T-helper 17 cell (primary cell): ENCODE results near the gene GPR158. TPM values are rescaled to one million over a fixed set of nuclear protein-coding genes. Genes with fewer than 3 reads are reported as not detected.
A peak's percentile ranks its signal among the peaks of the same experiment; 100 is the strongest.
"Not testable (repeated sequence)": the region's sequence is repeated elsewhere in the genome, so short reads cannot be mapped to it uniquely, and the experiment has no call there.

Experiments used
- ATAC-seq: fragments of 150-1000 bp; cut with Tn5 transposase; 2 replicates; pipeline ENCODE4 v1.10.0; 2021; ENCODE audit warnings: mild to moderate bottlenecking, moderate library complexity
- DNase-seq, 3 donors: peaks; one replicate each; pipeline versions ENCODE4 v3.0.0 to v3.0.0-alpha.2; 2020 to 2021
- H3K9me3 ChIP-seq: one replicate; pipeline ENCODE4 v1.7.0; 2013; ENCODE audit warnings: low read length, mild to moderate bottlenecking; ENCODE audit not compliant: control insufficient read depth, poor library complexity, severe bottlenecking
- H3K27ac Mint-ChIP-seq: one replicate; pipeline ENCODE4 v1.8.0; 2022; ENCODE audit warnings: mild to moderate bottlenecking, moderate library complexity, mixed read lengths
- H3K27me3 Mint-ChIP-seq: one replicate; pipeline ENCODE4 v1.8.0; 2022; ENCODE audit warnings: mixed read lengths
- H3K36me3 Mint-ChIP-seq: one replicate; pipeline ENCODE4 v1.8.0; 2022; ENCODE audit warnings: low read depth, mixed read lengths
- H3K4me1 Mint-ChIP-seq: one replicate; pipeline ENCODE4 v1.8.0; 2022; ENCODE audit warnings: mild to moderate bottlenecking, mixed read lengths
- H3K4me3 Mint-ChIP-seq: one replicate; pipeline ENCODE4 v1.8.0; 2022; ENCODE audit warnings: mild to moderate bottlenecking, moderate library complexity, mixed read lengths
- total RNA-seq, 4 donors: library from RNA in 2 of 4; stranded (reverse) in 2 of 4; gene quantifications; one replicate each; pipeline ENCODE4 v1.2.3 and lab custom pipeline; 2022 to 2026

The GPR158 gene
- total RNA-seq (not detected), total RNA-seq (lab: John Stamatoyannopoulos, UW) (0 reads per million in 2 donors)

- peaks cover 26% of the 10 kb centered on the region for H3K27me3 Mint-ChIP-seq
- DNase-seq (peak in 1 of 3 donors; percentile 17), ATAC-seq (peak; percentile 62)
- H3K9me3 ChIP-seq, result no peaks in the 10 kb centered on the region
- no peak within 1 kb of the TSS for H3K27ac Mint-ChIP-seq
- H3K36me3 Mint-ChIP-seq, result no peaks in the 10 kb centered on the region
- H3K4me1 Mint-ChIP-seq, result no peaks in the 10 kb centered on the region
- H3K4me3 Mint-ChIP-seq, result peak within 1 kb of the TSS; percentile 61
Observed at GRCh38 chr10:25174461-25175230, at the start of gene GPR158. Gene GPR158 (plus strand): TSS chr10:25175001. CDS start chr10:25175421, 420 bp downstream.

DNA sequence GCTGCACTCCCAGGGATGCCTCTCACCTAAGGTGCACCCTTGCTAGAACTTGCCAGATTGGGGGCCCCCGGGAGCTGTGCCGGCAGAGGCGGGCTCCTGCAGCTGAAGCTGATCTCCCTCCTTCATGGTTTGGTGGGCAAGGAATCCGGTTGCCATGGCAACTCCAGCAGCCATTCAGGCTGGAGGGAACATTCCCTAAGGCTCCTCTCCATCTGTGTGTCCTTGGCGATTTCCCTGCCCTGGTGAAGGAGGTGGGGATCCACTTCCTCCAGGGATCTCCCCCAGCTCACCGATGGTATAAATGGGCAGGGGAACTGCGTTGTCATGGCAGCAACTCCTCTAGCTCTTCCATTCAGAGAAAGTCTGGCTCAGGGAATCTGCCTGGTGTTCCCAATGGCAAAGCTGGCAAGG is 49.6 kb upstream of the GPR158 start:
- ATAC-seq, result no peak
- H3K9me3 ChIP-seq, result no peaks in the 10 kb centered on the region
- Mint-ChIP-seq H3K36me3 (no peaks in the 10 kb centered on the region), H3K27me3 (peaks cover 16% of the 10 kb centered on the region), H3K4me3 (no peak overlapping the region), H3K4me1 (no peaks in the 10 kb centered on the region), H3K27ac (no peak overlapping the region)
- no peak for DNase-seq

DNA sequence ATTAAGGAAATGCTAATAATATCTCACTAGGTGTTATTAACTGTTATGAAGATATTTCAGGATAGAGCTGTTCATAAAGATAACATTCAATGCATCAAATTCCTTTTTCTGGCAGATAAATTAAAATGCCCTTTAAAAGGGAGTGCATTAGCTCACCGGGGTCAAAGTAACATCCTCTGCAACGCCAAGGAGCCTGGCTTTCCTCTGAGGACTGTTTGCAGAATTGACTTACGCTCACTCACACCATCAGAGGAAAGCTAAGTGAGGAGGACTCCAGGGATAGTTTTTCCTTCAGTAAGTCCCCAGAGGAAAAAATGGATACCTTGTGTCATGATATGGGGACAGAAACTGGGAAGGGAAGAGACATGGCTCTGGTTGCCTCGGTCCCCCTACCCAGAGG is 45.2 kb upstream of the GPR158 start:
- H3K9me3 ChIP-seq, result no peaks in the 10 kb centered on the region
- DNase-seq (no peak), ATAC-seq (no peak)
- Mint-ChIP-seq H3K4me1 (no peaks in the 10 kb centered on the region), H3K27me3 (peaks cover 16% of the 10 kb centered on the region), H3K36me3 (no peaks in the 10 kb centered on the region), H3K4me3 (no peak overlapping the region), H3K27ac (no peak overlapping the region)

DNA sequence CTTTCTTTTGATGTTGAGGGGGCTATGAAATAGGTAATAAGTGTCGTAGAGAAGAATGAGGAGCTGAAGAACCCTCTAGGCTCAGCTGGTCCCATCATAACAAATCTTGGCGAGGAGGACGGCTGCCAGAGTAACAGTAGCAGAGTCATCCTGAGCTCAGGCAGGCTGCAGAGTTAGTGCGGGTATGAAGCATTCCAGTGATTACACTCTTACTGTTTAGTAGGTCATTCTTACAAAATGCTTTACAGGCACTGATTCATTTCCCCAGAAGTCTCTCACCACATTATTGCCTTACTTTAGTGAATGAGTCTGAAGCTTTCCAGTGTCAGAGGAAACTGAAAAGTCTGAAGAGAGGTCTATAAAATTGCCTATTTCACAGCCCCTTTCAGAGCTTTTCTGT is 43.9 kb upstream of the GPR158 start:
- no peaks in the 10 kb centered on the region for H3K9me3 ChIP-seq
- Mint-ChIP-seq H3K4me3 (no peak overlapping the region), H3K27me3 (peaks cover 16% of the 10 kb centered on the region), H3K27ac (no peak overlapping the region), H3K36me3 (no peaks in the 10 kb centered on the region), H3K4me1 (no peaks in the 10 kb centered on the region)
- DNase-seq (no peak), ATAC-seq (no peak)

- DNase-seq, result no peak
- no peaks in the 10 kb centered on the region for H3K36me3 Mint-ChIP-seq
- H3K27ac Mint-ChIP-seq, result no peak overlapping the region
- H3K27me3 Mint-ChIP-seq, result no peaks in the 10 kb centered on the region
- H3K4me3 Mint-ChIP-seq, result no peak overlapping the region
- ATAC-seq, result no peak
- H3K4me1 Mint-ChIP-seq, result no peaks in the 10 kb centered on the region
- H3K9me3 ChIP-seq, result no peaks in the 10 kb centered on the region
Observed at GRCh38 chr10:25142116-25142864, 32.5 kb upstream of the GPR158 start.

DNA sequence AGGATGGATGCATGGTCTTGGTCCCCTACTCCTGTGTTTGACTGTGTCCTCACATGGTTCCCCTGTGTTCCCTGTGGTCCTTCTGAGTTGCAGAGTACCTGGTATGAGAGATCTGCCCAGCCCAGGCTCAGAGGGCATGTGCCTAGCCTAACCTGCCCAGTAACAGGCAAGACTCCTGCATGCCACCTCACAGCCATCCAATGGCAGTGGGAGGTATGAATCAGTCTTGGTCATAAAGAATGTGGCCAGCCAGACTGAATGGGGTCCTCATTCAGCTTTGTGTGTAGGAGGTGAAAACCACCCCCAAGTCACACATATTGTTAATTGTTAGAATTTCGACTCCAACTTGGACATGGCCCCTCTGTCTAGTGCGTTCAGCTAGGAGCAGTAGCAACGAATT is 17.2 kb upstream of the GPR158 start:
- H3K36me3 Mint-ChIP-seq, result no peaks in the 10 kb centered on the region
- ATAC-seq, result no peak
- H3K27ac Mint-ChIP-seq, result no peak overlapping the region
- H3K9me3 ChIP-seq, result no peaks in the 10 kb centered on the region
- no peak for DNase-seq
- no peak overlapping the region for H3K4me3 Mint-ChIP-seq
- H3K4me1 Mint-ChIP-seq, result no peaks in the 10 kb centered on the region
- no peaks in the 10 kb centered on the region for H3K27me3 Mint-ChIP-seq

GRCh38 chr10:25159591-25159990 is 15.2 kb upstream of the GPR158 start:
- Mint-ChIP-seq H3K27ac (no peak overlapping the region), H3K36me3 (no peaks in the 10 kb centered on the region), H3K4me3 (no peak overlapping the region), H3K27me3 (no peaks in the 10 kb centered on the region), H3K4me1 (no peaks in the 10 kb centered on the region)
- ATAC-seq (no peak), DNase-seq (no peak)
- H3K9me3 ChIP-seq, result no peaks in the 10 kb centered on the region

GRCh38 chr10:25162391-25162790 is 12.4 kb upstream of the GPR158 start:
- H3K27ac Mint-ChIP-seq, result no peak overlapping the region
- no peak overlapping the region for H3K4me3 Mint-ChIP-seq
- H3K27me3 Mint-ChIP-seq, result peaks cover 6% of the 10 kb centered on the region
- DNase-seq (no peak), ATAC-seq (no peak)
- H3K4me1 Mint-ChIP-seq, result no peaks in the 10 kb centered on the region
- H3K9me3 ChIP-seq, result no peaks in the 10 kb centered on the region
- no peaks in the 10 kb centered on the region for H3K36me3 Mint-ChIP-seq

- not testable (repeated sequence) for H3K4me3 Mint-ChIP-seq, H3K27ac Mint-ChIP-seq, H3K27me3 Mint-ChIP-seq, H3K36me3 Mint-ChIP-seq, DNase-seq, ATAC-seq, H3K9me3 ChIP-seq, H3K4me1 Mint-ChIP-seq
Observed at GRCh38 chr10:25163464-25163863, 11.3 kb upstream of the GPR158 start.

DNA sequence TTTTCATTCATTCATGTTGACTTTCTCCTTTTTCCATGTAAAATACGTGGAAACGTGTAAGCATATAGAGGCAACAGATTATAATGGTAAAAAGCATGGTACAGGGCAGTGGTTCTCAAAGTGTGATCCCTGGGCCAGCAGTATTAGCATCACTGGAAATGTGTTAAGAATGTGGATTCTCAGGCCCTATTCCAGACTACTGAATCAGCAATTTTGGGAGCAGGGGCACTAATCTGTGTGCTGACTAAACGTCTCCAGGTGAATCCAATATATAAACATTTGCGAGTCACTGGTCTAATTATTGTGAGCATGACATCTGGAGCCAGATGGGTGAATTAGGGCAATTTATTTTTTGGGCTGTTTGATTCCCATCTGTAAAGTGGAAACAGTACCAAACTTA is 5.1 kb upstream of the GPR158 start:
- H3K36me3 Mint-ChIP-seq, result no peaks in the 10 kb centered on the region
- no peak for ATAC-seq
- H3K9me3 ChIP-seq, result no peaks in the 10 kb centered on the region
- peaks cover 6% of the 10 kb centered on the region for H3K27me3 Mint-ChIP-seq
- no peaks in the 10 kb centered on the region for H3K4me1 Mint-ChIP-seq
- H3K27ac Mint-ChIP-seq, result no peak overlapping the region
- no peak overlapping the region for H3K4me3 Mint-ChIP-seq
- DNase-seq, result no peak

- DNase-seq, result no peak
- H3K27me3 Mint-ChIP-seq, result peaks cover 6% of the 10 kb centered on the region
- H3K4me3 Mint-ChIP-seq, result no peak overlapping the region
- H3K4me1 Mint-ChIP-seq, result no peaks in the 10 kb centered on the region
- no peak overlapping the region for H3K27ac Mint-ChIP-seq
- no peak for ATAC-seq
- no peaks in the 10 kb centered on the region for H3K9me3 ChIP-seq
- H3K36me3 Mint-ChIP-seq, result no peaks in the 10 kb centered on the region
Observed at GRCh38 chr10:25170627-25171026, 4.2 kb upstream of the GPR158 start.

GRCh38 chr10:25175527-25176420 is 973 bp downstream of the GPR158 start:
- no peaks in the 10 kb centered on the region for H3K4me1 Mint-ChIP-seq
- DNase-seq, result peak in 1 of 3 donors; percentile 9
- no peak overlapping the region for H3K27ac Mint-ChIP-seq
- no peak for ATAC-seq
- H3K27me3 Mint-ChIP-seq, result peaks cover 26% of the 10 kb centered on the region
- no peaks in the 10 kb centered on the region for H3K9me3 ChIP-seq
- no peaks in the 10 kb centered on the region for H3K36me3 Mint-ChIP-seq
- no peak overlapping the region for H3K4me3 Mint-ChIP-seq

DNA sequence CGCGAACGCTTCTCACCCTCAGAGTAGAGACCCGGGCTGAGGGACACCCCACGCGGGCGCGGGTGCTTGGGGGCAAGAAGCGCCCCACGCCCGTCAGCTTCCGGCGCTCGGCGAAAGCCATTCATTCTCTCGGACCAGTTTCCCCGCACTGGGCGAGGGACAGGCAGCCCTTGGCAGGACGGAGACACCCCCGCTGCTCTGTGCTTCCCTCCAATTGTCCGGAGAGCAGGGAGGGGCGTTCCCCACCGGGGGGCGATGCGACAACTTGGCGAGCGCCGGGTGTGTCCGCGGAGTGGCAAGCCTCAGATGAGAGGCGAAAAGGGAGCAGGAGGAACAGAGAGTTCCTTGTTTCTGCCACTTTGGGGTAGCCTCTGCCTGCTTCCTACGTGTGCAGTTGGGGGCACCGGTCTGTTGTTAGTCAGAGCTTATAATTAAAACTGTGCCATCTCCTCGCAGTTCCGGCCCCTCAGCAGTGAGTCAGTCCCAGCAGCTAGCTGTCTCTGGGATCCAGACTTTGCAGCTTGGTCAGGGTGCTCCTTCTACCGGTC is 1.7 kb downstream of the GPR158 start:
- peaks cover 26% of the 10 kb centered on the region for H3K27me3 Mint-ChIP-seq

More for the DNA sequence above, 1.7 kb downstream of the GPR158 start:
- Mint-ChIP-seq H3K27ac (no peak overlapping the region), H3K36me3 (no peaks in the 10 kb centered on the region), H3K4me3 (no peak overlapping the region), H3K4me1 (no peaks in the 10 kb centered on the region)
- no peak for ATAC-seq
- DNase-seq, result no peak
- H3K9me3 ChIP-seq, result no peaks in the 10 kb centered on the region
